T1000 (cell line): ENCODE data around the gene MX1.

Experiments
- DNase-seq: peaks from one replicate; lab custom pipeline; 2025; ENCODE audit warnings: mixed read lengths; lab: John Stamatoyannopoulos, UW

The MX1 gene

DNA sequence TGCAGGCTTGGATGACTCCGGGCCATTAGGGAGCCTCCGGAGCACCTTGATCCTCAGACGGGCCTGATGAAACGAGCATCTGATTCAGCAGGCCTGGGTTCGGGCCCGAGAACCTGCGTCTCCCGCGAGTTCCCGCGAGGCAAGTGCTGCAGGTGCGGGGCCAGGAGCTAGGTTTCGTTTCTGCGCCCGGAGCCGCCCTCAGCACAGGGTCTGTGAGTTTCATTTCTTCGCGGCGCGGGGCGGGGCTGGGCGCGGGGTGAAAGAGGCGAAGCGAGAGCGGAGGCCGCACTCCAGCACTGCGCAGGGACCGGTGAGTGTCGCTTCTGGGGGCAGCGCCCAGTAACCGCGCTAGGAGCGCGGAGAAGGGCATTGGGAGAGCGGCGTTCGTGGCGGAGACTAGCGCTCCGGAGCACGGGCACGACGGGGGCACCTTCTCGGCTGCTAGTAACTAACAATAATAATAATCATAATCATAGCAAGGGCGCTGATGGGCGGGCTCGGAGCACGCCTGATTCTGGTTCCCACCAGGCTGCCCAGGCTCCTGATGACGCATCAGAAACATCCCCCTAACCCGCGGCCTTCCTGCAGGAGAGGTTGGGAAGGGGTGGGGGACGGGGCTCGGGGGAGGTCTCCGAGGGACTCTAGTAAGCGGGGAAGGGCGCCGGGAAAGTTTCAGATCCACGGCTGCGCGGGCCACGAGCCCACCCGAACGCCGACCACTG, at the start of gene MX1:
MX1 (plus strand) TSS at position 286 of the 722 bp plus-strand sequence. CDS start 5,832 bp downstream, outside the sequence.
- DNase-seq = no peak

DNA sequence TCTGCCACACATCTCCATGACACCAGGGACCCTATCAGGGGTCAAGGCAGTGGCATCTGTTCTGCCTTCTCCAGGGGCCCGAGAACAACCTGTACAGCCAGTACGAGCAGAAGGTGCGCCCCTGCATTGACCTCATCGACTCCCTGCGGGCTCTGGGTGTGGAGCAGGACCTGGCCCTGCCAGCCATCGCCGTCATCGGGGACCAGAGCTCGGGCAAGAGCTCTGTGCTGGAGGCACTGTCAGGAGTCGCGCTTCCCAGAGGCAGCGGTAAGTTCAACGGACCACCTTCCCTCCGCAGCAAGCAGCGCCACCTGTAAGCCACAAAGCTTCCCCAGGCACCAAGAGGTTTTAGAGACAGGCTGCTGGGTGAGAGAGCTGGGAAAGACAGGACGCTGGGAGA, 48.3 kb upstream of the MX1 start:
- DNase-seq = no peak

- no peak for DNase-seq
These were observed 47.2 kb upstream of the MX1 start for GRCh38 chr21:41378849-41379248.

GRCh38 chr21:41379901-41380300, 46.1 kb upstream of the MX1 start:
- DNase-seq = no peak

- no peak for DNase-seq
These were observed 44.3 kb upstream of the MX1 start for GRCh38 chr21:41381731-41382130.

- DNase-seq = no peak
These were observed 38.8 kb upstream of the MX1 start for GRCh38 chr21:41387042-41387819.

- DNase-seq = no peak
These were observed 38.2 kb upstream of the MX1 start for GRCh38 chr21:41387824-41388223.

DNA sequence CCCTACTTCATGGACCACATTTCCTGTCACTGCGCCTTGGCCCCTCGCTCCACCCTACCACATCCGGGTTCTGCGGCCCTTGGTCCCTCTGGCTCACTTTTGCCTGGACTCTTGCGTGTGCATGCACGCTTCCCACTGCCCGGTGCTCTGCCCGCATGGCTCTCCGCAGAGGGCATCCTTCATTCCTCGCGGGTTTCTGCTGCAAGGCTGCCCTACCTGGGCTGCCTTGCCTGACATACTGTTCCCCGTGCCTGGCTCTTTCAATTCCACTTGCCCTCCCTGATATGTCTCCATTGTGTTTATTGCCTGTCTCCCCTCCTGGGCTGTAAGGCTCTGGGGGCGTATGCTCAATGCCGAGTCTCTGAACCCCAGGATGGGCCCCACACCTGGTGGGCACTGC, 37.8 kb upstream of the MX1 start:
- no peak for DNase-seq

GRCh38 chr21:41390043-41390639, 35.9 kb upstream of the MX1 start:
- DNase-seq = no peak

DNA sequence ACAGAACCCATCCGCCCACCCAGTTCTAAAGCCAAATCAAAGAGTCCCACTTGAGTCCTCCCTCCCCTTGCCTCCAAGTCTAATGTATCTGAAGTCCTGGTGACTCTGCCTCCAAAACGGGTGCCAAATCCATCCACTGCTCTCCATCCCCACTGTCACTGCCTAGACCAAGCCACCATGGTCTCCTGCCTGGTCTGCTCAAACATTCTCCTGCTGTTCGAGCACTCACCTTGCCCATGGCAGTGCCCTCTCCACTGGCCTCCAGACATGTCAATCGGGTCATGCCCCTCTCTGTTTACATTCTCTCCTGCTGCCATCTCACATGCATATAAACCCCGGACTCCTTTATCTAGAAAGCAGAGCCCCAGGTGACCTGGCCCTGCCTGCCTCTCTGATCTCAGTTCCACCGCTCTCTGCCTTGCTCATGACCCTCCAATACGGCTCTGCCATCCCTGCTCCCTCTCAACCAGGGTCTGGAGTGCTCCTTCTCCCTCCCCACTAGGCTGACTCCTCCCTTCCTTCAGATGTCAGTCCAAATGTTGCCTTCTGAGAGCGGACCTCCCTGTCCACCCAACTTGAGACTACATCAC, 32.1 kb upstream of the MX1 start:
- DNase-seq = no peak

- no peak for DNase-seq
These were observed 29.4 kb upstream of the MX1 start for GRCh38 chr21:41396558-41397075.

DNA sequence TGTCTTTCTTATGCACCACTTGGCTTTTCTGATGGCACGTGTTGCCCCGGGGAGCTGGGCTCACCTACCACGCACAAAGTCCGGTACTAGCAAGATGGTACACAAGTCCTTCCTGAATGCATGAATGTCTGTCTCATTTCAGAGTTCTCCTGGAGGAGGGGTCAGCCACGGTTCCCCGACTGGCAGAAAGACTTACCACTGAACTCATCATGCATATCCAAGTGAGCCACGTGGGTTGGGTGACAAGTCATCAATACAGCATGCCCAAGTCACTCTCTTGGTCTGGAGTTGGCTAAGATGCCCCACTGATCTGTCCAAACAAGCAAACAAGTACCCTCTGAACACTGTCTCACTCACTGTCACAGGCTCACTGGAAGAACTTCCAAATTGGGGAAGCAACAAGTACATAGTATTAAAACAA, 28.6 kb upstream of the MX1 start:
- no peak for DNase-seq

DNA sequence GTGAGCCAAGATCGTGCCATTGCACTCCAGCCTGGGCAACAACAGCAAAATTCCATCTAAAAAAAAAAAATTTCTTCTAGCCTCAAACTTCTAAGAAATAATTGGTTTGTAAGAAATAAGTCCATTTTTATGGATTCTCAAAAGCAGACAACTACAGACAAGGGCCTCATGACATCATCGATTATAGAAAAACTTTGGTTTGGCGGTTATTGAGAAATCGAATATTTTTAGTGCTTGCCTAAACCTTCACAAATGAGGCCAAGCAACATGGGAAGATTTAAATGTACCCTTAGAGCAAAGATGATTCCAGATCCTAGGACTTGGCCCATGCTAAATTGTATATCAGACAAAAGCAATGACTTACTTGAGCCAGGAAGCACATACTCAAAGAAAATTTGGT, 27.8 kb upstream of the MX1 start:
- no peak for DNase-seq

DNA sequence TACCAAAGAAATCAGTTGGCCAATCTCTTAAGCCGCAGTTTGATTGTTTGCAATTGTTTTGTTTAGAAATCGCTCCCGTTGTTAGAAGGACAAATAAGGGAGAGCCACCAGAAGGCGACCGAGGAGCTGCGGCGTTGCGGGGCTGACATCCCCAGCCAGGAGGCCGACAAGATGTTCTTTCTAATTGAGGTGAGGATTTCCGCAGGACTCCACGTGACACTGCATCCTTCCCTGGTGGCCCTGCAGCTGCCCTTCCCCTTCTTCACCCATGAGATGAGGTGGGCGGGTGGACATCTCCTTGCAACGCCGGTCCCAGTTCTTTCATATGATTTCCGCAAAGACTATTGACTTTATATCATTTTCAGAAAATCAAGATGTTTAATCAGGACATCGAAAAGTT, 27.2 kb upstream of the MX1 start:
- DNase-seq = no peak

GRCh38 chr21:41399246-41399800, 26.7 kb upstream of the MX1 start:
- DNase-seq = no peak

DNA sequence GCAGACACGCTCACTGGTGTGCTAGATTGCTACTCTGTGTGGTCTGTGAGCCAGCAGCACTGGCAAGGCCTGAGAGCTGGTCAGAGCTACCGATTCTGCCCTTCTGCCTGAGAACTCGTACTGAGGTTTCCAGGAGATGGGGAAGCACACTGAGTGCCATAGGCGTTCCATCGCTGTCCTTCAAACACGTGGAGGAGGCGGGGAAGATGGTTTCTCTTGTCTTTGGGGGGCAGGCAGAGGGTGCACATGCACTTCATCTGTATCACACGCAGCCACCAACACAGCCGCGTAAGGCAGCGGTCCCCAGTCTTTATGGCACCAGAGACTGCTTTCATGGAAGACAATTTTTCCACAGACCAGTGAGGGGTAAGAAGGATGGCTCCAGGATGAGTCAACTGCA, 23.8 kb upstream of the MX1 start:
- DNase-seq = no peak

DNA sequence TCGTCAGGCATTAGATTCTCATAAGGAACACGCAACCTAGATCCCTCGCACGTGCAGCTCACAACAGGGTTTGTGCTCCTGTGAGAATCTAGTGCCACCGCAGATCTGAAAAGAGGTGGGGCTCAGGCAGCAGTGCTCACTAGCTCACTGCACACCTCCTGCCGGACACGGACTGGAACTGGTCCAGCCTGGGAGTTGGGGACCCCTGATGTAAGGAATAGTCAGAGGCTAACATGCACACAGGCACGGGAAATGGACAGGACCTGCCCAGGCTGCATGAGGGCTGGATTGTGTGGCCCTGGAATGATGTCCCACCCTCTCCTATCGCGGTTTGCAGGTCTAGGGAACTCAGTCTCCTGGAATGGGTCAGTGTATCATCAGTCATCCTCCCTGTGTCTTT, 23.2 kb upstream of the MX1 start:
- DNase-seq = no peak

DNA sequence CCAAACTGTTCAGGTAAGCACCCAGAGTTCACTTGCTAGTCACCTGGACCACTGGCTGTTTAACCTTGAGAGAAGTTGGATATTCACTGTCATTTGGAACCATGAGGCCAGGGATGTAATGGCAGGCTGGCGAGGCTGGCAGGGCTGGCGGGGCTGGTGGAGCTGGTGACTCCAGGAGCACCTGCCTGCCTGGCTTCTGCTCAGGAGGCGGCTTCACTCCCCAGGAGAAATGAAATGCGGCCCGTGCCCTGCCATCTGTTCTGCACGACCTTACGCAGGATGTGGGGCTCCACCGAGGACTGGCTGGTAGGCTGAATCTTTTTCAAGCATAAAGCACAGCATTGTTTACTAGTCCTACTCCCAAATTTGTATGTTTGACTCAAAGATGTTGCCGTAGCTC, 22.7 kb upstream of the MX1 start:
- no peak for DNase-seq

- no peak for DNase-seq
These were observed 22.1 kb upstream of the MX1 start for GRCh38 chr21:41403966-41404365.

DNA sequence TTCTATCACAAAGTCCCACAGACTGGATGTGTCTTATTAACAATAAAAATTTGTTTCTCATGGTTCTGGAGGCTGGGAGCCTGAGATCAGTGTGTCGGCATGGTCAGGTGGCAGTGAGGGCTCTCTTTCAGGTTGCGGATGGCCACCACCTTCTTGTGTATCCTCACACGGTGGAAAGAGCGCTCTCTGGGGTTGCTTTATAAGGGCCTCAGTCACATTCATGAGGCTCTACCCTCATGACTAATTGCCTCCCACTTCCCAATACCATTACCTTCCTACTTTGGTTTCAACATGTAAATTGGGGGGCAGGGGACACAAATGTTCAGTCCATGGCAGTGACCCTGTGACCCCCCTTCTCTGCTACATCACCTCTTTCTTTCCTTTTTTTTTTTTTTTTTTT, 20.7 kb upstream of the MX1 start:
- no peak for DNase-seq

DNA sequence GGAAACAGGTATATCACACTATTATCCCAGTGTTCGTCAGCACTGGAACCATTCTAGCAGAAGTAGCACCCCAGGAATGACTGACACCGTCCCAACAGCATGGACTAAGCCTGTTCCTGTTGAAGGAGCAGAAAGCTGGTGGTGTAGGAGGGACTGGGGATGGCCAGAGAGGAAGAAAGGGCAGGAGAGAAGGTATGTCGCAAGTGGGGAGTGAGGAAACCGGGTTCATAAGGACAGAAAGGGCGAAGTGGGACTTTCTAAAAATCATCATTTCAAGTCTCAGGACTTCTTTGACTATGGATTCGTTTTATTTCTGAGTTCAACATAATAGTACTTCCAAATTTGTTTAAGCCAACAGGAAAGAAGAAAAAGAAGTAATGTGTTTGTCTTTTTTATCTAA, 19.7 kb upstream of the MX1 start:
- no peak for DNase-seq
